Memory B cell (primary cell): Measurements from ENCODE around the gene SLMAP.
A peak's percentile ranks its signal among the peaks of the same experiment; 100 is the strongest.

ENCODE experiments used
- ATAC-seq: fragments of 150-1000 bp; cut with Tn5 transposase; 2 replicates; pipeline ENCODE4 v1.10.0; 2021; ENCODE audit warnings: low read depth, mild to moderate bottlenecking, moderate library complexity
- DNase-seq, 2 donors: peaks; one replicate each; pipeline ENCODE4 v3.0.0; 2022; ENCODE audit warnings: low spot score in 2 of 2
- H3K27ac Mint-ChIP-seq: one replicate; pipeline ENCODE4 v1.8.0; 2022; ENCODE audit warnings: mild to moderate bottlenecking, moderate library complexity, mixed read lengths
- H3K27me3 Mint-ChIP-seq: one replicate; pipeline ENCODE4 v1.8.0; 2022; ENCODE audit warnings: mixed read lengths
- H3K36me3 Mint-ChIP-seq: one replicate; pipeline ENCODE4 v1.8.0; 2022; ENCODE audit warnings: mild to moderate bottlenecking, mixed read lengths
- H3K4me1 Mint-ChIP-seq: one replicate; pipeline ENCODE4 v1.8.0; 2022; ENCODE audit warnings: mixed read lengths
- H3K4me3 Mint-ChIP-seq: one replicate; pipeline ENCODE4 v1.8.0; 2022; ENCODE audit warnings: mild to moderate bottlenecking, moderate library complexity, mixed read lengths
- H3K9me3 Mint-ChIP-seq: one replicate; pipeline ENCODE4 v1.8.0; 2022; ENCODE audit warnings: mixed read lengths

The SLMAP gene

DNA sequence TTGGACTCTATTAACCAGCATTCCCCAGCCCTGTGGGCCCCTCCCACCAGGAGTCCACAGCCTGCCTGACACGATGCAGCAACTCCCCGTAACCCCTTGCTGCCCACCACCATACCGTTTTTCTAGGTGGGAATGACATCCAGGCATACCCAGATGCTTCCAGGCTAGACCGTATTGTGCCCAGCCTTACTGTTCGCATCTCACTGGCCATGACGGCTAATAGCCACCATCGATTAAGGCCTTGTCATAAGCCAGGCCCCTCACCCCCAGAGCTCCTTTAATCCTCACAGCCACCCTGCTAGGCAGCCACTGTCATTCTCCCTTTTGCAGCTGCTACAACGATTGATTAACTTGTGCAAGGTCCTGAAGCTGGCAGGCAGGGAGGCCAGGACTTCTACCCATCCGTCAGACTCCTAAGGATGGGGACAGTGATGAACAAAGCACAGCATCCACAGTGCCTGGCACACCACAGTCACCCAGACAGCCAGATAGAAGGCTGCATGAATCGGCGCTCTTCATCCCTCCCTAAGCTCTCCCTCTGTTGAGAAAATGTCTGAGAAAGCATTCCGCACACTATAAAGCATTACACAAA is 192.1 kb downstream of the SLMAP start:
- H3K36me3 Mint-ChIP-seq, result no peaks in the 10 kb centered on the region
- H3K27me3 Mint-ChIP-seq, result no peaks in the 10 kb centered on the region
- DNase-seq (no peak), ATAC-seq (no peak)
- no peak overlapping the region for H3K4me3 Mint-ChIP-seq
- no peak overlapping the region for H3K27ac Mint-ChIP-seq
- H3K4me1 Mint-ChIP-seq, result no peaks in the 10 kb centered on the region
- no peaks in the 10 kb centered on the region for H3K9me3 Mint-ChIP-seq

DNA sequence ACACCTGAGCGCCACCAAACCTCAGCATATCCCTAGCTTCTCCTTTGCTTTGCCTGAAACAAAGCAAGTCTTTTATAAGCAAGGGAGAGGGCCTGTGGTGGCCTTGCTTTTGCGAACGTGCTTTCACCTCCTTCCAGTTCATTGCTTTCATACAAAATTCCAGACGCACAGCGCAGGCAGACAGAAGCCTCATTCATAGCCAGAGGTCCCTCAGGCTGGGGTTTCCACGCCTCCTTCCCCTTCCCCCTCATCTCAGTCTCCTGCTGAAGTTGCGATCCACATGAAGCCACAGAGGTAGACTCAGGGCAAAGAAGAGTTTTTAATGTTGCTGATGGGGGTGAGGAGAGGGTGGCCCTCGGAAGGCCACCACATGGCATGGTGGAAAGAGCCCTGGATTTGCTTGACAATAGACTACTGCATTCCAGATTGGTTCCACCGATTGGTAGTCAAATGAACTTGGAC is 192.7 kb downstream of the SLMAP start:
- Mint-ChIP-seq H3K36me3 (no peaks in the 10 kb centered on the region), H3K27me3 (no peaks in the 10 kb centered on the region), H3K4me1 (no peaks in the 10 kb centered on the region), H3K27ac (no peak overlapping the region), H3K4me3 (no peak overlapping the region), H3K9me3 (no peaks in the 10 kb centered on the region)
- DNase-seq (no peak), ATAC-seq (no peak)

DNA sequence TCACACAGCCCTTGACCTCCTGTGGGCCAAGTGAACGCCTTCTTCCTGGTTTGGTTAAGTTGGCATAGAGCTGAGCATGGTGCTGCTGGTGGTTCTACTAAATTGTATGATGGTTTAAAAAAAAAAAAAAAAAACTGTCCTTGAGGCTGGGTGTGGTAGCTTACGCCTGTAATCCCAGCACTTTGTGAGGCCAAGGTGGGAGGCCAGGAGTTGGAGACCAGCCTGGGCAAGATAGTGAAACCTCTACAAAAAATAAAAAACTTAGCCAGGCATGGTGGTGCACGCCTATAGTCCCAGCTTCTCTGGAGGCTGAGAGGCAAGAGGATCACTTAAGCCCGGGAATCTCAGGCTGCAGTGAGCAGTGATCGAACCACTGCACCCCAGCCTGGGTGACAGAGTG is 193.2 kb downstream of the SLMAP start:
- H3K4me3 Mint-ChIP-seq, result no peak overlapping the region
- ATAC-seq (no peak), DNase-seq (no peak)
- no peaks in the 10 kb centered on the region for H3K36me3 Mint-ChIP-seq
- no peaks in the 10 kb centered on the region for H3K27me3 Mint-ChIP-seq
- no peak overlapping the region for H3K27ac Mint-ChIP-seq
- no peaks in the 10 kb centered on the region for H3K9me3 Mint-ChIP-seq
- no peaks in the 10 kb centered on the region for H3K4me1 Mint-ChIP-seq

DNA sequence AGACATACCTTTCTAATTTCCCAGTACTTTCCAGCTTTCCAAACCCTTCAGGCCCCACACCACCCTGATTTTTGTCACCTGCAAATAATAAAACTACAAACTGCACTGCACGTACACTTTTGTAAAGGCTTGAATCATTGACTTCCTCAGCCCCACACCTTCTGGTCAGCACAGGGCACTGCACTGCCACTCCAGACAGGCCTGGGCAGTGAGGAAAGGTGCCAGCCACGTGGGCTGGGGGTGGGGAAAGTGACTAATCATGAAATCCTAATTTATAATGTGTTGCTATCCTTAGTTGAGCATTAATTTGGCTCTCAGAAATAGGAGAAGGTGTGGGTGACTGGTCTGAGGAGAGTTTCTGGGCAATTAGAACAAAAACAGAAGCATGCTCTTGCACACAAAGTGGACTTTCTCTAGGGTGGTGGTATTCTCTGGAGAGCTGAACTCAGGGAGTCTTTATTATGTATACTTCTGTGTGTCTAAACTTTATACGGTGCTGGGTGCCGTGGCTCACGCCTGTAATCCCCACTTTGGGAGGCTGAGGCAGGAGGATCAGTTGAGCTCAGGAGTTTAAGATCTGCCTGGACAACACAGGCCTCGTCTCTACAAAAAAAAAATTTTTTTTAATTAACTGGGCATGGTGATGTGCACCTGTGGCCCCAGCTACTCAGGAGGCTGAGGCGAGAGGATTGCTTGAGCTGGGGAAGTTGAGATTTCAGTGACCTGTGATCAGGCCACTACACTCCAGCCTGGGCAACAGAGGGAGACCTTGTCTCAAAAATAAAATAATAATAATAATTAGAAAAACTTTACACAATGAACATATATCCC is 193.9 kb downstream of the SLMAP start:
- no peak overlapping the region for H3K4me3 Mint-ChIP-seq
- H3K36me3 Mint-ChIP-seq, result no peaks in the 10 kb centered on the region
- no peaks in the 10 kb centered on the region for H3K27me3 Mint-ChIP-seq
- H3K9me3 Mint-ChIP-seq, result no peaks in the 10 kb centered on the region
- DNase-seq (no peak), ATAC-seq (no peak)
- no peak overlapping the region for H3K27ac Mint-ChIP-seq
- H3K4me1 Mint-ChIP-seq, result no peaks in the 10 kb centered on the region

DNA sequence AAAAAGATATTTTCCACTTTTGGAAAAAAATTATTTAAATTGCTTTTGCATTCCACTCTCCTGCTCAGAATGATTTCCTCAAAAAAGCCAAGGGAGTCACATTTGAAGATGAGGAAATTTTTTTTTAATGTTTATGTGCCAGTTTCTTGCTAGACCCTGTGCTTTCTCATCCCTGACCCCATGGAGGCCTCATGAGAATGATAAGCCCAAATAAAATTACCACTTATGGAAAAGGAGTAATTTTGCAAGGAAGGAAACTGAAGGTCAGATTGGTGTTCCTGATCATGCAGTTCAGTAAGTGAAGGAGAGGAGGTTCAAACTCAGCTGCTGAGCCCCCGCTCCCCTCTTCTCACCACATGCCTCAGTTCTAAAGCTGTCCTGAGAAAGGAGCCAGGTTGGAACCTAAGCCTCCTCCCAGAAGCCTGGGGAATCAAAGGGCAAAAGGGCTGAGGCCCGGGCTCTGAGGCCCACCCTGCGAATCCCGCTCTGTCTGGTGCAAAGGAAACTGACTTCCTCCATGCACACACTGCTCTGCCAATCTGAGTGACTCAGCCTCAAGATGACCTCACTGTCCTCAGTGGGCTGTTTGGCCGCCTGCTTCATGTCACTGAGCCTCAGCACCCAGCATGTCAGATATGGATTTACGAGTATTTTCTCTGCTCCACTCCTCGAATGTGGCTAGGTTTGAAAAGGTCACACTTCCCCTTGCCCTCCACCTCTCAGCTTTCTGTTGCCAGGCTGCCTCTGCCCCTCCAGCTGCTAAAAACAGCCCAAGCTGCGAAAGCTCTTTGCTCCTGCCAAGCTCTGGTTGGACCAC is 195.2 kb downstream of the SLMAP start:
- Mint-ChIP-seq H3K36me3 (no peaks in the 10 kb centered on the region), H3K9me3 (no peaks in the 10 kb centered on the region), H3K27ac (no peak overlapping the region), H3K4me3 (no peak overlapping the region), H3K4me1 (no peaks in the 10 kb centered on the region), H3K27me3 (no peaks in the 10 kb centered on the region)
- ATAC-seq (no peak), DNase-seq (no peak)

DNA sequence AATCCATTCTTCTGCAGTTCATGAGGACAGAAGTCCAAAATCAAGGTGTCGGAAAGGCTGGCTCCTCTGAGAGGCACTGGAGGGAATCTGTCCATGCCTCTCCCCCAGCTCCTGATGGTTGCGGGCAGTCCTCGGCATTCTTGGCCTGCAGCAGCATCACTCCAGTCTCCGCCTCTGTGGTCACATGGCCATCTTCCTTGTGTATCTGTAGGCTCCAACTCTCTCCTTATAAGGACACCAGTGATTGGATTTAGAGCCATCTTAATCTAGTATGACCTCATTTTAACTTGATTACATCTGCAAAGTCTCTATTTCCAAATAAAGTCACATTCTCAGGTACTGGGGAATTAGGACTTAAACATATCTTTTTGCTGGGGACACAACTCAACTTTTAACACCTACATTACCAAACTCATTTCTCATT is 196.1 kb downstream of the SLMAP start:
- no peaks in the 10 kb centered on the region for H3K4me1 Mint-ChIP-seq
- no peak overlapping the region for H3K27ac Mint-ChIP-seq
- DNase-seq (no peak), ATAC-seq (no peak)
- no peak overlapping the region for H3K4me3 Mint-ChIP-seq
- no peaks in the 10 kb centered on the region for H3K27me3 Mint-ChIP-seq
- no peaks in the 10 kb centered on the region for H3K9me3 Mint-ChIP-seq
- no peaks in the 10 kb centered on the region for H3K36me3 Mint-ChIP-seq

DNA sequence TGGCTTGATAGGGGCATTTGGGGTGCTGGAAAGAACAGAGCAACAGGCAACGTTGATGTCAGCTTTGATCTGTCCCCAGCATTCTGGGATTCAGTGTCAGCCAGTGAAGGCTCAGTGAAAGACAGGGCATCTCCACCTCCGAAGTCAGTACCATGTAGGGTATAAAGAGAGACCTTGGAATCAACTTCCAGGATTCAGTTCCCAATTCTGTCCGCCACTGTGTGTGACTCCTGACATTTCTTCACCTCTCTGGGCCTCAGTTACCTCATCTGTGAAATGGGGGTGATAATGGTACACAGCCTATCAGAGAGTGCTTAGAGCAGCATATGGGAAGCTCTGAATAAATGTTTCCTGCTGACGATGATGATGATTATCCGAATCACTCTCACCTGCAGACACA is 196.5 kb downstream of the SLMAP start:
- no peak overlapping the region for H3K4me3 Mint-ChIP-seq
- no peaks in the 10 kb centered on the region for H3K36me3 Mint-ChIP-seq
- no peak overlapping the region for H3K27ac Mint-ChIP-seq
- no peaks in the 10 kb centered on the region for H3K27me3 Mint-ChIP-seq
- H3K4me1 Mint-ChIP-seq, result no peaks in the 10 kb centered on the region
- no peak for ATAC-seq
- DNase-seq, result no peak
- no peaks in the 10 kb centered on the region for H3K9me3 Mint-ChIP-seq

DNA sequence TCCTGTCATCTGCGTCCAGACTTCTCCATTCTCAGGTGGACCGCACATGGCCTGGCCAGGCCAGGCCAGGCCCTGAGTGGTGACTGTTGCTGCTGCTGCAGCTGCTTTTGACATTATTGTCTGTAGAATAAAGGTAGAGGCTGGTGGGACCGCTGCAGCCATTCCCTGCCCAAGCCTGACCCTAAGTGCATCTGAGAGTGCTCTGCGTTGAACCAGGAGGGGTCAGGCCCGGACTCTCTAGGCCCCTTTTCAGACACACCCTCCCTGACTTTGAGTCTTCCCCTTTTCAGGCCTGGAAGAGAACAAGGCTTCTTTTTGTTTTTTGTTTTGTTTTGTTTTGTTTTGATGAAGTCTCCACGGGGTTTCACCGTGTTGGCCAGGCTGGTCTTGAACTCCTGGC is 197.5 kb downstream of the SLMAP start:
- H3K4me3 Mint-ChIP-seq, result no peak overlapping the region
- H3K27ac Mint-ChIP-seq, result no peak overlapping the region
- ATAC-seq (no peak), DNase-seq (no peak)
- H3K36me3 Mint-ChIP-seq, result no peaks in the 10 kb centered on the region
- peaks cover 3% of the 10 kb centered on the region for H3K4me1 Mint-ChIP-seq
- H3K27me3 Mint-ChIP-seq, result no peaks in the 10 kb centered on the region
- no peaks in the 10 kb centered on the region for H3K9me3 Mint-ChIP-seq

DNA sequence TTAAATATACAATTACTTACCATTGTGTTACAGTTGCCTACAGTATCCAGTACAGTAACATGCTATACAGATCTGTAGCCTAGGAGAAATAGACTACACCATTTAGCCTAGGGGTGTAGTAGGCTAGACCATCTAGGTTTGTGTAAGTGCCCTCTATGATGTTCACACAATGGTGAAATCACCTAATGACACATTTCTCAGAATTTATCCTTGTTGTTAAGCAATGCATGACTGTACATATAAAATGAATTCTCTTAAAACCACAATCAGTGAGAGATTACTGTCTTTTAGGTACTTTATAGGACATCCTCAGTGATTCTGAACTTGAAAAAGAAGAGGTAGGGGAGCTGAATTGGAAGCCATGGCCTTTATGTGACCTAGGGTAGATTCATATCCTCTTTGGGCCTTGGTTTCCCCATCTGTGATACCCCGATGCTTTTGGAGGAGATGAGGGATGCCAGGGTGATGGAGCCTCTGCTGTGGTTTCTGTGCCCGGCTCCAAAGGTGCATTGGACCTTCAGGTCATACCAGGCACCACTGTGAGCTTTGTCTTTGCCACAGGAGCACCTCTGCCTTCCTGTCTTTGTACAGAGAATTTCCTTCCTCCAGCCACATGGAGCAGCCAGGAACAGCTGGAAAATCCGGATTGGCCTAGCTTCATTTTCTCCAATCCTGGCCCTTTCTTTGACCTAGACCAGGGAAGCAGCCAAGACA is 200.2 kb downstream of the SLMAP start:
- ATAC-seq, result no peak
- no peak overlapping the region for H3K27ac Mint-ChIP-seq
- H3K4me3 Mint-ChIP-seq, result no peak overlapping the region
- DNase-seq, result no peak
- no peaks in the 10 kb centered on the region for H3K9me3 Mint-ChIP-seq
- peaks cover 17% of the 10 kb centered on the region for H3K4me1 Mint-ChIP-seq
- H3K27me3 Mint-ChIP-seq, result no peaks in the 10 kb centered on the region
- no peaks in the 10 kb centered on the region for H3K36me3 Mint-ChIP-seq

DNA sequence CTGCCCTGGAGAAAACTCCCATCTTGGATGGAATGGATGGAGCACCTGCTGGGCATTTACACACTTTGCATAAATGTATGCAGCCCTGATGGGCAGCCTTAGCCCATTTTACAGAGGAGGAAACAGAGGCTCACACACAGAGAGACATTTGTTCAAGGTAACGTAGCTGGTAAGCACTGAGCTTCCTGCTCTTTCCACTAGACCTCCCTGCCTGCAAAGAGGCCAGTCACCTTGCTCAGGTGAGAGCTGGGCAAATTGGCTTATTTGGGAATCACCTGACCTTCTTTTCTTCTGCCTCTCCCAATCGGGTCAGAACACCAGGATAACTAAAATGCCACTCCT is 200.7 kb downstream of the SLMAP start:
- no peaks in the 10 kb centered on the region for H3K36me3 Mint-ChIP-seq
- peaks cover 17% of the 10 kb centered on the region for H3K4me1 Mint-ChIP-seq
- no peak overlapping the region for H3K4me3 Mint-ChIP-seq
- no peak for ATAC-seq
- no peak overlapping the region for H3K27ac Mint-ChIP-seq
- no peak for DNase-seq
- H3K27me3 Mint-ChIP-seq, result no peaks in the 10 kb centered on the region
- H3K9me3 Mint-ChIP-seq, result no peaks in the 10 kb centered on the region

DNA sequence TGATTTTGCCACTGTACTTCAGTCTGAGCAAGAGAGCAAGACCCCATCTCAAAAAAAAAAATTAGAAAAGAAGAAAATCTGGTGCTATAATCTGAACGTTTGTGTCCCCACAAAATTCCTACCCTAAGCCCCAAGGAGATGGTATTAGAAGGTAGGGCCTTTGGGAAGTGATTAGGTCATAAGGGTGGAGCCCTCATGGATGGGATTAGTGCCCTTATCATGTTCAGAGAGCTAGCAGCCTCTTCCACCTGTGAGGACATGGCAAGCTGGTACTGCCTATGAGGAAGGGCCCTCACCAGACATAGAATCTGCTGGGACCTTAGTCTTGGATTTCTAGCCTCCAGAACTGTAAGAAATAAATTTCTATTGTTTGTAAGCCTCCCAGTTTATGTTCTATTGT is 201.7 kb downstream of the SLMAP start:
- Mint-ChIP-seq H3K36me3 (no peaks in the 10 kb centered on the region), H3K4me1 (peaks cover 17% of the 10 kb centered on the region), H3K27me3 (no peaks in the 10 kb centered on the region), H3K27ac (no peak overlapping the region), H3K4me3 (no peak overlapping the region), H3K9me3 (no peaks in the 10 kb centered on the region)
- no peak for ATAC-seq
- no peak for DNase-seq

DNA sequence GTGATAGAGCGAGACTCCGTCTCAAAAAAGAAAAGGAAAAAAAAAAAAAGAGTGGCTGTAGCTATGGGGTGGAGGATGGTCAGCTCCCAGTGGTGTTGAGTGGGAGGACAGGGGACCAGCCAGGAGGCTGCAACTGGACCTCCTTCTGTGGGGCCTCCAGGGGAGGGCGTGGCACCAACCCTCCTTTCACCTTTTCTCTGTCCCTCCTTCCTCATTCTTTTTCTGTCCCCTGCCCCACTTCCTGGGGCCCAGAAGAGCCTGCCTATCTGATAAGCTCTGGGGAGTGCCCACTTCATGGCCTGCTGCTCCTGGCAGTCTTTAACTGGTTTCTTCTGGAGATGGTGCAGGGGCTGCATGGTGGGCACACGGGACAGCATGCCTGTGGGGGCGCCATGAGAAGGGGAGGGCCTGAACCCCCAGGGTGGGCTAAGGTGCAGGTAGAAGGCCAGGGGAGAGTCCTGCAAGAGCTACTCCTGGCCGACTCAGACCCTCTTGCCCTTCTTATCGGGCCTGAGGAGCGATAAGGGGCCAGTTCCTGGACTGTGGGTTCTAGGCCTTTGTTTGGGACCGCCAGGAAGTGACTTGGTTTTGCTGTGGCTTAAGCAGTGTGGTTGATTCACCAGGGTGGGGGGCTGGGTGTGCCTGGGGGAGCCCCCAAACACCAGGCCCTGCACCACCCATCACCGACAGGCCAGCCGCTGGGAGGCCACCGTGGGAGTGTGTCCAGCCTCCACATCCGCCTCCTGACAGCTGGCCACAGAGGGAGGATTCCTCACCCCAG is 202.7 kb downstream of the SLMAP start:
- DNase-seq, result no peak
- Mint-ChIP-seq H3K4me1 (peaks cover 17% of the 10 kb centered on the region), H3K4me3 (peak overlapping the region; percentile 54), H3K27me3 (no peaks in the 10 kb centered on the region), H3K27ac (peak overlapping the region; percentile 55), H3K36me3 (no peaks in the 10 kb centered on the region), H3K9me3 (no peaks in the 10 kb centered on the region)
- ATAC-seq, result peak; percentile 35

DNA sequence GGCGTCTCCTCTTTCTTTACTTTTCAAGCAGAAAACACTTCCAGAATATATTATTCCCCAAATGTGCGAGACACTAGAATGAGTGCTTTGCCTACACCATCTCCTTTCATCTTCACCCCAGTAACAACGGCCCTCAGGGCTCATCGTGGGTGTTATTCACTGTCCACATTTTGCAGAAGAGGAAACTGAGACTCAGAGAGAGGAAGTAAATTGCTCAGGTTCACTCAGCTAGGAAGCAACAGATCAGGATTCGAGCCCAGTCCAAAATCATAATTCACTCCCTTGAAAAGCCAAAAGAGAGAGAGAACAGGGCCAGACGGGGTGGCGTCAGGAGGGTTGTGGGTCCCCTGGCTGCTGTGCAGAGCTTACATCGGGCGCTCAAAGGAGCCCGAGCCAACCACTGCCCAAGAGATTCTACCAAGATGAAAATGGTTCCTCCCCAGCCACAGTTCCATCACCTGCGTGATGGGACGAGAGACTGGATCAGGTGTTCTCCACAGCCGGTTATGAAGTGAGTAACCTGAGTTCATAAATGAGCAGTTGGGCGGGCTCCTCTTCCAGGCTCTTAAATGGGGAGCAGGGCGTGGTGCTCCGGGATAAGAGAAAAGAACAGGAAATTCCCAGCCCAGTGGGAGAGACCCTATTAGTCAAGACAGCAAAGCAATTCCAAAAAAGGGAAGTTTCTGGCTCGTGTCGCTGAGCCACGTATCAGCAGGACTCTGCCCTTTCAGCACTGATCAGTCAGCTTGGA is 203.5 kb downstream of the SLMAP start:
- peak; percentile 52 for ATAC-seq
- H3K4me3 Mint-ChIP-seq, result peak overlapping the region; percentile 54

More for the DNA sequence above, 203.5 kb downstream of the SLMAP start:
- Mint-ChIP-seq H3K4me1 (peaks cover 17% of the 10 kb centered on the region), H3K9me3 (no peaks in the 10 kb centered on the region), H3K27me3 (no peaks in the 10 kb centered on the region), H3K36me3 (no peaks in the 10 kb centered on the region), H3K27ac (peak overlapping the region; percentile 26)
- no peak for DNase-seq
